GM18867 (cell line): ENCODE results near the gene ERI3.

ENCODE experiments used
- ATAC-seq: cut with Tn5 transposase; IDR thresholded peaks from one replicate; pipeline ENCODE4 v1.9.1; 2021; ENCODE audit warnings: mild to moderate bottlenecking, moderate library complexity; ENCODE audit not compliant: unreplicated experiment

Gene ERI3

DNA sequence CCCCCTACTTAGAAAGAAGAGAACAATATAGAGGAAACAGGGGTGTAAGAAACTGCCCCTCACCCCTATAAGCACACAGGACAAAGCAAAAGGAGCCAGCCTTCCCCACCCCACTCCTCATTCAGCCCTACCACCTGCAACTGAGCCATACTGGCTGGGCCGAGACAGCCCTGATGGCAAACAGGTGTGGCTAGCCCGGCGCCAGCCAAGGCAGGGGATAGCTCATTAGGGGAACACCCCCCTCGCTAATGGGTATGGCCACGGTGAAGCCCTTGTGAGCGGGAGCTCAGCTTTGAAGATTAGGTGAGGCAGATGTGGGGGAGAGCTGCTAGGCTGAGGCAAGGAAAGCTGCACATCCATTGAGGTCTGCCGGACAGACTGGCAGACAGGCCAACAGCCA, 65.5 kb downstream of the ERI3 start:
- ATAC-seq: no peak

DNA sequence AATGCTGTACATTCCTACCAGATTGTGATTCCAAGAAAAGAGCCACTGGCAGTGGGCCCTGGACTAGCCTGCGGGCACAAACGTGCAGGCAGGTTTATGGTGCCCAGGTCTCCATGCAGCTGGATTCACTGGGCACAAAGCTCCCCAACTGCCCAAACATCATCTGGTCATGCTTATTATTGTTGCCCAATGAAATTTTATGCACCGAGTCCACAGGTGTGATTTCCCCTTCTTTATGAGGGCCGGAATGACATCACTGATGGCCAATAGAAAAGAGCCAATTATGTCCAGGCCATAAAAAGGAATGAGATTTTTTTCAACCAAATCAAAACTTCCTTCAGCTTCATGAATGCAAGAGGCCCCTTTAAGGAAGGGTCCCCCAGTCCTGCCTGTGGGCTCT, 66.2 kb downstream of the ERI3 start:
- no peak for ATAC-seq

DNA sequence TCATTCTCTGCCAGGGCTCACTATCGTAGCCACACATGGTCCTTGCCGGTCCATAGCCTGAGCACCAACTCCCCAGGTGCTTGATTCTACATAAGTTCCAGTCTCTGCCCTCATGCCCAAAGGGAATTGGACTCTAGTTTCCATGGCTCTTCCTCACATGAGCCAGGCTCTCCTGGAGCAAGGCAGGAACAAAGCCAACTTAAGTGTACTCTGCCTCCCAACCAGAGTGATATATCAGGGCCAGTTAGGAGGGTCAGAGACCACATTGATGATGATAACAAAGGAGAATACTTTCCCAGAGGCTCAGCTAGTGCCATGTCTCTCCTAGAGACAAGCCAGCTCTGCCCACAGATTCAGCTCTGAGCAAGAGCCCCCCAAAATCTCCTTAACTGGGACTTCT, 70.9 kb downstream of the ERI3 start:
- no peak for ATAC-seq

DNA sequence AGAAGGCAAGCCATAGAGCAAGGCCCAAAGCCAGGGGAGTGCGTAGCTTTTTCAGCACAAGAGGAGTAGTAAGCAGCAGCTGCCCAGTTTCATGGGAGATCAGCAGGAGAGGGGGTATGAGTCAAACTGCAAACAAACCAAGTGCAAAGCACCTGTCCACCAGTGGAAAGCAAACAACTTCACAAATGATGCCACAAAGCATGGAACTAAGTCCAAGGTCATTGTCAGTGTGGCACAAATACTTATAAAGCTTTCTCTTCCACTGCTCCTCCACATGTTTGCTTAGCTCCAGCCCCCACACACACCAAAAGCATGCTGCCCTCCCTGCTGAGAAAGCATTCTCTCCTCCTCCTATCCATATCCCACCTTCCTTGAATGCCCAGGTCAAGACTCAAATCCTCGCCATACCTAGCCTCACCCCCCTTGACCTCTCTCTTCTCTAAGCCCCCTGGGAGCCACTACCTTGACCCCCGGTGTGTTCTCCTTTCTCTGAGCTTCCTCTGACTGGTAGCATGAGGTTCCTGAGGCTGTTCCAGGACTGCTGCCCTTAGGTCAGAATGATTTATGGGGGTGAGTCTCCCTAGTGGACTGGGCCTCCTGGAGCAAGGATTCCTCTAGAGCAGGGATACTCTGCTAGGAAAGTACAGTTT, 71.4 kb downstream of the ERI3 start:
- ATAC-seq: no peak

DNA sequence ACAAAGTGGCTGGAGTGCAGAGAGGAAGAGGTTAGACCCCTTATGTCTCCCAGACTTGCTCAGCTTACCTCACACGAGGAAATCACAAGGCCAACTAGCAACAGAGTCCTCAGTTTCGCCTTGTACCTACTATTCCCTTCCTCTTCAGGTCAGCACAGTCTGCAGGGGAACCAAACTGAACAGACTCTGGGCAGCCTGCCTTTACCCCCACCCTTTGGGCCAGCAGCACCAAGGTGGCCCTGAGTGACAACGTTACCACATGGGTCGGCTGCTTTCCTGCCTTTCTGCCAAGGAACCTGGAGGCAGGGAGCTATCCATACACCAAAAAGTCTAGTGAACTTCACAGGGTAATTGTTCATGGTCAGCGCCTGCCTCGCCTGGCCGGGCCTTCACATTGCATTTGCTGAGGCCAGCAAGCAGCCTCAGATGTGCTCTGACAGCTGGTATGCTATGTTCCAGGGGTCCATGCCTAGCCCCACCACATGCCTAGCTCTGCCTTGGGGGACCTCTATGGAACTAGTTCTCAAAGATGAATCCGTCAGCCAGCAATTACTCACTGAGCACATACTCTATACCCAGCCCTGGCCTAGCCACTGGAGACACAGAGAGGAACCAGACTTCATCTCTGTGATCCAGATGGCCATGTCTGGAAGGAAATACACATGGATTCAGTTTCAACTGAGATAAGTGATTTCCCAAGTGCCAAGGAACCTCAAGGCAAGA, 72.2 kb downstream of the ERI3 start:
- ATAC-seq: no peak

DNA sequence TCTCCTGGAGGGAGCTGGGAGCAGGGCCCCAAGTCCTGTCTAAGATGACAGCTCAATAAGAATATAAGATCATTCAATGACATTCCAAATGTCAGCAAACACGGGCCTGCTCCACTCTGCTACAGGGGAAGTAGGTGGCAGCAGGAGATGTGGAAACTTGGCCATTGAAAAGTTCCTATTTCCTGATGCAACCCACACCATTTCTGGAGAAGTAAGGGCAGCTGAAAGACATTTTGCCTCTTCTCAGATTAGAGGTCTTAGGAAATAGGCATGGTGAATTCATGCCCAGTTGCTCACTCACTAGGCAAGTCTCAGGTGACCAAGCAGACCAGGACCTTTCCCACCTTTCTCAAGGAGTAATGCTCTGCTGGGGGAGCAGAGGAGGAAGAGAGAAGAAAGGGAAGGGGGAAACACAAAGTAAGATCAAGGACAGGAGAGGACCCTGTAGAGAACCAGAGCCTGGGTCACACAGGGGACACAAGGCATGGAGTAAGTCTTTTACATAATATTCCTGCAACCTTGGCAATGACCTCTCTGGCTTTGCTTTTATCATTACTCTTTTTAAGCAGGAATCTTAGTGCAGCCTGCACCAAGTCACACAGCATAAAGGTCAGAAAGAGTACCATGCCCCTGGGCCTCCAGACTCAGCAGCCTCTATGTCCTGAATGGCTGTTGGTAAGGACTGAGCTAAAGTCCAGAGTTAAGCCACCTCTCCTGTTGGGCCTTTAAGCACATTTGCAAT, 72.9 kb downstream of the ERI3 start:
- ATAC-seq: no peak

DNA sequence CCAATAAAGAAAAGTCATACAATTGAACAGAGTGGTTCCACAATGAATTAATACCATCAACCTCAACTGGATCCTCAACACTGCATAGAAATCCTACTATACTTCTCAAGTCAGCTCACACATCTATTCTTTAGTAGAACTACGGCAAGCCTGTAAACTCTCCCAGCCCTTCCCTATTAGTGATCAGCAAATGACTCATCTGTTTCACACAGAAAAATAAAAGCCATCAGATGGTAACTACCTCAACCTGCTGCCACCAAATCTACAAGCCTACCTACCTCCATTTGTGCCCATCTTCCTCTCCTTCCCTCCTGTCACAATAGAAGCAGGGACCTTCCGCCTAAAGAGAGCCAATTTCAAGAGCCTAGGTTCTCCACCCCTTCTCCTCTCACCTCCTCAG, 78.2 kb downstream of the ERI3 start:
- ATAC-seq: no peak

DNA sequence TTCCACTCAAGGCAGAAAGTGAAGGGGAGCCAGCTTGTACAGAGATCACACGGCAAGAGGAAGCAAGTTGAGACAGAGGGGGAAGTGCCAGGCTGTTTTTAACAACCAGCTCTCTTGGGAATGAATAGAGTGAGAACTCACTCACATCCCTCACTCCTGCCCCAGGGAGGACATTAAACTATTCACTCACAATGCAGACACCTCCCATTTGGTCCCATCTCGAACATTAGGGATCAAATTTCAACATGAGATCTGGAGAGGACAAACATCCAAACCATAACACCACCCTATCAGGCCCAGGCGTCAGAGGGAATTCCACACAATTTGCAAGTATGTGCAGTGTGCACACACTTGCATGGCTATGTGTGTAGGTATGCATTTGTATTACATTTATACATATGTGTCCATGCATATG, 79.1 kb downstream of the ERI3 start:
- ATAC-seq: no peak

DNA sequence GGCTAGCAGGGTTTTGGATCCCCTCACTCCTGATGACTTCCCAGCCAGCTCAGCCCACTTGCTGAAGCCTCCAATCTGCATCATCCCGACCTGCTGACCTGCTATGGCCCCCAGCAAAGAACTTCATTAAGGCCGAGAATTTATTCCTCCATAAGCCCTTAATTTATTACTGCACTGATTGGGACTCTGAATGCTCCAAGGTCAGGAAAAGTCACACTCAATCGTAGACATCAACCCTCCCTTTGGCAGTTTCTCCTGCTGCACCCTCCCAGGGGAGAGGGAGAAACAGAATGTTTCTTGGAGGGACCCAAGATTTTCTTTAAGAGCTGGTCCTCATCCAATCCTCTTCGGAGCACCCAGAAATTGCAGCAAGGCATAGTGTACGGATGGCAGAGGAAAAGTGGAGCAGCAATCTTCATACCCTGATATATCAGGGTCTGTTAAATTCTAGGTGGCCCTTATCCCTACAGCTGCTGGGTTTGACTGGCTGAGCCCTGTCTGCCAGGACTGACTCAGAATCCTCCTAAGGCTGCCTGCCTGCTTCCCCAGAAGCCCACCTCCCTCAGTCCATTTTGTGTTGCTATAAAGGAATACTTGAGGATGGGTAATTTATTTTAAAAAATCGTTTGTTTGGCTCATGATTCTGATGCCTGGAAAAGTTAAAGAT, 79.6 kb downstream of the ERI3 start:
- ATAC-seq: no peak

DNA sequence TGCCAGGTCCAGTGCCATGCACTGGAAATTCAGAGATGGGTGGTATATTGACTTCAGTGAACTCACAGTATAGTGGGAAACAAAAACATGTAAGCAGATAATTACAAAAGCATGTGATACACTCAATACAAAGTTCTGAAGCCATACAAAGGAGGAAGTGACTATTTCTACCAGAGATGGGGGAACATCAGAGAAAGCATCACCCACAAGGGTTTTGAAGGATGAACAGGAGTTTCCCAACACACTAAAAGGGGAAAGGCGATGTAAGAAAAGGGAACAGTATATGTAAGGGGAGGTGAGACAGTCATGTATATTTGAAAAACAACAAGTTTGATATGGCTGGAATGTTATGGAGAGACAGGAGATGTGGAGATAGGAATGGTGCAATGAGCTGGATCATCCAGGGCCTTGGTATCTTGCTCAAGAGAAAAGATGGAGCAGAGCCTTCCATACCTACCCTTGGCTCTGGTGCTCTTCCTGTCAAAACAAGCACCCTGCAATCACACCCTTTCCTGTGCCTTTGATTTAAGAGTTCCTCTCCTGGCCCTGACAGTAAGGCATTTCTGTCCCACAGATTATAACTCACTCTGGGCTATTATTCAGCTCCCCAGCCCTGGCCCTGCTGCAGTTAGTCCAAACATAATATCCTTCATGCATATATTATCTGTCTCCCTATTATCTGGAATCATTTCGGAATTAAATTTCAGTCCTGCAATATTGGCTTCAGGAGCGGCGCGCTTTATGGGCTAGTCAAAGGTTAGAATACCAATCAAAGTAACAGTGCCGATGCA, 81.3 kb downstream of the ERI3 start:
- ATAC-seq: no peak

DNA sequence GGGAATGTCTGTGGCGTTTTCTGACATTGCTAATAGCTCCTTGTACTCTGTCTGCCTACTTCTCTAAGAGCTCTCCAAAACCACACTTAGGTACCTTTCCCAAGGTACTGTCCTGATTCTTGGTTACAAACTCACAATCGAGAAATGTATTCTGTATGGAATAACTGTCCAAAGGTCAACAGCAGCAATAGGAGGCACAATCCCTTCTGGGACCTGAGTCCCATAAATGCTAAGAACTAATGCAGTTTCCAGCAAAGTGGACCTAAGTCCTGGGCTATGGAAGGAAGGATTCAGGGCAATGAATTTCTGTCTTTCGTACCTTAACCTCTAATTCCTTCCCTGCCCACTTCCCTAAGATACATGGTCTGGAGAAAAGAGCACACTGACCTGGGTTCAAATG, 82.1 kb downstream of the ERI3 start:
- ATAC-seq: no peak

DNA sequence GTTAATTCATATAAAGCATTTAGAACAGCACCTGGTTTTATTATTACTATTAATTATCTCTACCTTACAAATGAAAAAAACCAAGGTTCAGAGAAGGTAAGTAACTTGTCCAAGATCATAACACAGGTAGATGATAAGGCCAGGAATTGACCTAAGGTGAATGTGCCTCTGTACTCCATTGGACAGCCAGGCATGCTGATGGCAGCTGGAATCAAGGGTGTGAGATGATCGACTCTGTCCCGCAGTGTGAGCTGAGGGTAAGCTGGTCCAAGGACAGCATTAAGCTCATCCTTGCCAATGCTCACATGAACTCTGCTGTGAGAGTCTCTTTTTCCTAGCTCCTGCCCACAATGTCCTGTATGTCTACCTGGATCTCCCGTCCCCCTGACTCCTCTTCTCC, 83.4 kb downstream of the ERI3 start:
- no peak for ATAC-seq

DNA sequence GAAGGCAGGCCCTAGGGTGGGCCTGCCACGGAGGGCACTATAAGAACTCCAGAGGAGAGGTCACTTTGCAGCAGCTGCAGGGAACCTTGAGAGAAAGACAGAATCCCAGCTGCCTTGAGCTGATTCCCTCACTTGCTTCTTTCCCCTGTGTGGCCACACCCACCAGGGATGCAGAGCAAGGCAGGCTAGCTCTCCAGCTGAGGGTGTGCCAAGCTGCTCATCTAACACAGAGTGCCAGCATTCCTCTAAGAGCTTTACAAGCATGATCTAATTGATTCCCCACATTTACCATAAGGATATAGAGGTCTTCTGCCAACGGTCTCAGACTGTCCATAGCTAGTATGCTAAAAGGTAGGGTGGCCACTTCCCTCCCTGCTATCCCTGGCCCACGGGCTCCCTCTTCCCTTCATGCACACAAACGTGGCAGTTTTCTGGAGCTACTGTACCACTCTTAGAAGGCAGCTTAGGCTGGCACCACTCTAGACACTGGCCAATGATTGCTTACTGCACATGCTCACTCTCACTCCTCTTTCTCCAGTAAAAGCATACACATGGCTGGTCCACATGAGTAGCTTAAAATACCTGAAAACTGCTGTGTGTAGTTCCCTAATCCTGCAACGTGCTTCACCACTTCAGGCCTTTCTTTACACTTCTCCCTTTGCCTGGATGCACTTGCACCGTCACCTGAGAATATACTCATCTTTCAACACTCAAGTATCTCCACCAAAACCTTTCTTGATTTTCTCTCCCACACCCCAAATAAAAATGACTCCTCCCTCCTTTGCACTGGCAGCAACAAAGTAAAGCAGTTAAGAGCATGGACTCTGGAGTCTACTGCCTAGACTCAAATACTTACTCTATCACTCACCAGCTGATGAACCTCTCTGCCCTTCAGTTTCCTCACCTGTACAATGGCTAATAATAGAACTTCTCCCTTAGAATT, 84.1 kb downstream of the ERI3 start:
- ATAC-seq: no peak

DNA sequence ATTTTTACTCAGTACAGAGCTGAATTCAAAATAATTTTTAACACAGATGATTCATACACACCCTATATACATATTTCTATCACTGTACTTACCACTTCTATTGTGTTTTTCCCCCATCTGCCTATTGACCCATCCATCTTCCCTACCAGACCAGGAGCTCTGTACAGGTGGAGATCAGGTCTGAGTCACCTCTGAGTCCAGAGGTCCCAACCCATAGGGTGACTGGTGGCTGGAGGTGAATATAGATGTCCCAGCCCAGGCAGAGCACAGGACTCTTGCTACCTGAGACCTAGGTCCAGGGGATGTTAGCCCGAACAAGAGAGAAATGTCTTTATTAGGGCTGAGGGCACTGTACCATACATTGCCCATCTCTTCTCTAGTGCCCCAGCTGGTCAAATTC, 87.0 kb downstream of the ERI3 start:
- no peak for ATAC-seq

DNA sequence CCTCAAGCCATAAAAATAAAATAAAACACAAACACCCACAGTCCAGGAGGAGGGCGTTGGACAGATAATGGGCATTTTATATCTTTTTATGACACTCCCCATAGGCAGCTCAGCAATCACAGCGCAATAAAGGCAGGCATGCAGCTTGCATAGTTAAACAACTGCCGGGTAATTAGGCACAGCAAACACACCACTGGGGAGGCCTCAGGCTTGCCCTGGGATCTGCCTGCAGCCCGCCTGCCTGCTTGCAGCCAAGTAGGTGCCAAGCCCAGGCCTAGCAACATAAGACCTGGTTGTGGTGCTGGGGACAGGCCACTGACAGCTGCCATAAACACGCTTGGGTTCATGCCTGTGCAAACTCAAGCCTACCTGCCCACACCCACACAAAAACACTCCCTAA, 87.6 kb downstream of the ERI3 start:
- no peak for ATAC-seq

DNA sequence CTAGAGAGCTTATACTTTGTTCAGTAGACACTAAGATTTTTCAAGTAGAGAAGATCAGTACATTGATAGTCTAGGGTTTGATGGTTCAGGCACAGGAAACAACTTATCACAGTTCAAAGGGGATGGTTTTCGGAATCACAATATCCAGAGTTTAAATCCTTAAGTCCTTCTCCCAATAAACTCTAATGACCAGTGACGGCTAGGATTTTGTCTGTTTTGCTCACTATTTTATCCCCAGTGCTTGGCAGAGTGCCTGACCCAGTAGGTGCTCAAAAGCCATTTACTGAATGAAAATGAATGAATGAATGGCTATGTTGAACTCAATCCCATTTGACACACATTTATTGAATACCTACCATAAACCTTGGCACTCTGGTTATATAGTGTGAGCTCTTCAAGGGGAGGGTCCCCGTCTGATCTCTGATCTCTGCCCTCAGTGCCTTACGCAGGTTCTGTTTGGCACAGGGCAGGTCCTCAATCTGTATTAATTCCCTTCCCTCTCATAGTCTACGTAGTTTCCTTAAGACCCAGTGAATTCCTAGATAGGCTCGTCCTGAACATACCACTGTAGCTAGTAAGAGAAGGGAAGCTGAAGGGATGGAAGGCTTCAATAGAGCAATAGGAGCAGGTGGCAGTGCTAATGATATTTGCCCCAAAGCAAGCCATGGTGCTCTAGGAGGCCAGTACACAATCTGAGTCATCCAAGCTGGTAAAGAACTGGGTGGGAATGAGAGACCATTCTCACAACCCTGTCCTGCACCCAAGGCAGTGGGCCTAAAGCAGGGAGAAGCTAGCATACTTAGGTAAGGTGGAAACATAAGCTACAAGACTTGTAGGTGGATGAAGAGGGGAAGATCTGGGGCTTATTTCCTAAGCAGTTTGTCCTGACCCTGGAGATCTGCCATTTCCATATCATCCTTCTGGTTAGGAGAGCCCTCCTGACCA, 88.4 kb downstream of the ERI3 start:
- ATAC-seq: no peak

DNA sequence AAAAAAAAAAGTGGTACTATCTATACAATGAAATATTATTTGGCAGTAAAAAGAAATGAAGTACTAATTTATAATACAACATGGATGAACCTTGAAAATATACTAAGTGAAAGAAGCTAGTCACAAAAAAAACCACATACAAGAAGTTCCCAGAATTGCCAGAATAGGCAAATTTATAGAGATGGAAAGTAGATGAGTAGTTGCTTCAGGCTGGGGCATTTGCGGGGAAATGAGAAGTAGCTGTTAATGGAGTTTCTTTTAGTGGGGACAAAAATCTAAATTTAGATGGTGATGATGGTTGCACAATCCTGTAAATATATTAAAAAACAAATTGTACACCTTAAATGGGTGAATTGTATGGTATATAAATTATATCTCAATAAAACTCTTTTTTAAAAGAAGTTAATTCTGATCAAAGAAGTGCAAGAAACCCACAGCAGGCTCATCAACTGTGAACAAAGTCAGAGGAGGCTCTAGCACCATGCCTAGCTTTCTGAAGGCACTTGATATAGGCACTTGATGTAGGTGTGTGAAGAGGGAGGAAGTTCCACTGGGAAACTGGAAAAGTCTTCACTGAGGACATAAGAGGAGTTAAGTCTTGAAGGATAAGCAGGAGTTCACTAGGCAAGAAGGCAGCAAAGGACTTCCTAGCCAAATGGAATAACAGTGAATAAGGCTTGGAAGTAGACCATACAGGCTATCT, 89.2 kb downstream of the ERI3 start:
- no peak for ATAC-seq

DNA sequence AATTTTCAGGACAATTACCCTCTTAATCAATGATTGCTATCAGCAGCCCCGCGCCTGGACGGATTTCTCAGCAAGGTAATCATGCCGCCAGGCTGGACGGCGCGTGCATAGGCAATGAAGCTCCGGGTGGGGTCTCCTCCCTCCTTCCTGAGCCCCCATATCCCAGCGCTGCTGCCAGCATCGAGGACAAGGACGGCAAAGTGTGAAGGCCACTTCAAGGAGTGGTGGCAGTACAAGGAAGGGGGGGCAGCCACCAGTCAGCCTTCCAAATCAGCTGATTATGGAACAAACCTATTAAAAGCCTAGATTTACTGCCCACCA, 90.6 kb downstream of the ERI3 start:
- ATAC-seq: no peak
